Gastrocnemius medialis (tissue), 4 donors: ENCODE measurements around the gene KCNJ4. TPM values are rescaled to one million over a fixed set of nuclear protein-coding genes. Genes with fewer than 3 reads are reported as not detected.

Experiments
- ATAC-seq, 2 donors: fragments of 150-250 bp; one replicate each; pipeline ENCODE4 v1.9.1; 2016
- DNase-seq, 2 donors: peaks; one replicate each; pipeline ENCODE4 v3.0.0-alpha.2; 2019
- H3K27ac ChIP-seq, 4 donors: fragments of 200-600 bp; sonication (generic); 1 replicate in 1 of 4; 2 replicates in 3 of 4; pipeline ENCODE4 v1.5.1; 2016 to 2018; ENCODE audit warnings: mild to moderate bottlenecking in 2 of 4, moderate library complexity in 1 of 4
- H3K27me3 ChIP-seq, 3 donors: fragments of 200-600 bp; sonication (generic) in 2 of 3; 1 replicate in 1 of 3; 2 replicates in 2 of 3; pipeline versions ENCODE4 v1.5.1 to v1.6.0; 2016 to 2019; ENCODE audit warnings: mild to moderate bottlenecking in 1 of 3, moderate library complexity in 1 of 3
- H3K36me3 ChIP-seq, 2 donors: fragments of 200-600 bp; sonication (generic) in 1 of 2; one replicate each; pipeline ENCODE4 v1.5.1; 2017 to 2018
- H3K4me1 ChIP-seq, 2 donors: fragments of 200-600 bp; sonication (generic) in 1 of 2; one replicate each; pipeline ENCODE4 v1.5.1; 2016 to 2017; ENCODE audit warnings: mild to moderate bottlenecking in 2 of 2
- H3K4me3 ChIP-seq, 4 donors: fragments of 200-600 bp; sonication (generic) in 3 of 4; 1 replicate in 1 of 4; 2 replicates in 3 of 4; pipeline ENCODE4 v1.5.1; 2016 to 2019; ENCODE audit warnings: mild to moderate bottlenecking in 2 of 4
- H3K9me3 ChIP-seq, 3 donors: fragments of 200-600 bp; sonication (generic) in 2 of 3; 1 replicate in 1 of 3; 2 replicates in 2 of 3; pipeline ENCODE4 v1.5.1; 2016 to 2019
- CTCF ChIP-seq, 5 experiments: fragments of 450-650 bp in 3 of 5; fragments of 200-600 bp in 2 of 5; sonication (generic) in 2 of 5; IDR thresholded peaks in 4 of 5; conservative IDR thresholded peaks in 1 of 5; 1 replicate in 4 of 5; 2 replicates in 1 of 5; pipeline ENCODE4 v1.5.1; 2016 to 2019; ENCODE audit warnings: antibody characterized with exemption in 5 of 5, mild to moderate bottlenecking in 3 of 5, moderate library complexity in 3 of 5
- POLR2A ChIP-seq, 2 donors: fragments of 450-650 bp; IDR thresholded peaks; one replicate each; pipeline ENCODE4 v1.6.1; 2017; ENCODE audit warnings: antibody characterized with exemption in 2 of 2, mild to moderate bottlenecking in 2 of 2, moderate library complexity in 2 of 2
- in situ Hi-C, 4 donors: fragments of 200-750 bp; cut with MboI; loops; one replicate each; pipeline versions ENCODE4 v1.15.0 to v1.8.0; 2017; ENCODE audit warnings: low sequenced_read_pairs in 4 of 4
- intact Hi-C: fragments of 100-400 bp; cut with DNase I; formaldehyde crosslinking; loops from one replicate; pipeline ENCODE4 v1.15.1; 2023; ENCODE audit warnings: low total_unique reads
- total RNA-seq, 4 donors: library from RNA; depleted of rRNA; stranded (reverse); fragments of >200 nt; gene quantifications; one replicate each; pipeline versions ENCODE4 v1.1.0 to v1.2.3, GENCODE V29; 2016

KCNJ4 gene
- total RNA-seq, 4 donors from 2014 or later, result not detected

GRCh38 chr22:38419858-38420160, 35.2 kb downstream of the KCNJ4 start:
- Histone ChIP-seq H3K4me3 (no peak overlapping the region), H3K36me3 (no peaks in the 10 kb centered on the region), H3K4me1 (no peaks in the 10 kb centered on the region), H3K27me3 (no peaks in the 10 kb centered on the region), H3K27ac (no peak overlapping the region), H3K9me3 (no peaks in the 10 kb centered on the region)
- ATAC-seq (no peak), DNase-seq (no peak)
- in situ Hi-C loops, result no loop called here
- intact Hi-C loops, result no loop called here
- TF ChIP-seq POLR2A (IDR thresholded peaks at IDR 0.05) (no peak), CTCF (IDR thresholded peaks at IDR 0.05 in 4 of 5, conservative IDR thresholded peaks at IDR 0.05 in 1 of 5) (no peak)

DNA sequence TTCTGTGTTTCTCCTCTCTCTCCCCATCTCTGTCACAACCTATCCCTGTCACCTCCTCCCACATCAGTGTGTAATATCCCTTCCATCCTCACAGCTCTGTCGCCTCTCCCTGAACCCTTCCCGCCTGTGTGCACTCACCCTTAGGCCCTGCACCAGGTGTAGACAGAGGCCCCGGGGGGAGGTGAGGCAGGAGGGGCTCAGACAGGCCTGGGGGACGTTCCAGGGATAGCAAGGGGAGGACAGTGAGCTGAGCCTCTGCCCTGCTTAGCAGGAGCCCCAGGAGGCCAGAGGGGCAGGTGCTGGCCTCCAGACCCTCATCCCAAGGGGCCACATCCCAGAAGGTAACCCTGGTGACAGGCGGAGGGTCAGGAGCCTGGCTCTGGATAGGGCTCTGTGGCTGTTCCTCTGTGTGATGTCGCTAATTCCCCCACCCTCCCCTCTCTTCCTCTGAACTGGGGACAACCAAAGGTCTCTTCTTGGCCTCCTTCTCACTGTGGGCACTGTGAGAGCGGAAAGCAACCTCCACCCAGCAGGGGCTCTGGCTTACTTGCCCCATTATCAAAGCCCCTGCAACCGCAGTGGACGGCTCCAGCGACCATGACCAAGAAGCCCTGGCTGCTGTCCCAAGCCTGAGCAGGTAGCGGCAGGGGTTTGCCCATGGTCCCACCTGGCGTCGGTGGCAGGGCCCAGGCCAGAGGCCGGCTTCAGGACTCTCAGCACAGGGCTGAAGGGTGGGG, 35.7 kb downstream of the KCNJ4 start:
- in situ Hi-C loops, result no loop called here
- Histone ChIP-seq H3K27me3 (no peaks in the 10 kb centered on the region), H3K4me1 (no peaks in the 10 kb centered on the region), H3K9me3 (no peaks in the 10 kb centered on the region), H3K4me3 (no peak overlapping the region), H3K27ac (no peak overlapping the region), H3K36me3 (no peaks in the 10 kb centered on the region)
- ATAC-seq (no peak), DNase-seq (no peak)
- intact Hi-C loops, result no loop called here
- TF ChIP-seq POLR2A (IDR thresholded peaks at IDR 0.05) (no peak), CTCF (IDR thresholded peaks at IDR 0.05 in 4 of 5, conservative IDR thresholded peaks at IDR 0.05 in 1 of 5) (no peak)

DNA sequence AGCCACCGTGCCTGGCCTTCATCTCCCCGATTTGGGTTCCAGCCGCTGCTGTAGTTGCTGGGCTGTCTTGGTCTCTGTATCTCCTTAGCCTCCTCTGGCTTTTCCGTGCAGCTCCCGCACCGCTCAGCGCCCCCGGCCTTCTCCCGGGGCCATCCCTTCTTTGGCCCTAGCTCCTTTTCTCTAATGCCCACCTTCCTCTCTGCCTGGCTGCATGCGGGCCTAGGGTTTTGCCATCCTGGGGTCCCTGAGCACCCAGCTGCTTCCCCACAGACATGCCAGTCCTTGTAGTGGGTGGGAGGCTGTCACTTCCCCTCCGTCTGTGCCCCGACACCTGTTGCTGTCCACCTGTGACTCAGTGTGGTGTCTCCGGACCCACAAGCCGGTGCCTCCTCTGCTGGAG, 36.4 kb downstream of the KCNJ4 start:
- TF ChIP-seq CTCF (IDR thresholded peaks at IDR 0.05 in 4 of 5, conservative IDR thresholded peaks at IDR 0.05 in 1 of 5), result no peak
- TF ChIP-seq POLR2A (IDR thresholded peaks at IDR 0.05), result no peak
- no peak for ATAC-seq
- in situ Hi-C loops (no loop called here), intact Hi-C loops (no loop called here)
- Histone ChIP-seq H3K4me3 (no peak overlapping the region), H3K4me1 (no peaks in the 10 kb centered on the region), H3K36me3 (no peaks in the 10 kb centered on the region), H3K27me3 (no peaks in the 10 kb centered on the region), H3K9me3 (no peaks in the 10 kb centered on the region), H3K27ac (no peak overlapping the region)
- no peak for DNase-seq

- ATAC-seq (no peak), DNase-seq (no peak)
- H3K4me1 ChIP-seq, result peaks cover 9% of the 10 kb centered on the region in 2 donors
- intact Hi-C loops, result no loop called here
- no peak for TF ChIP-seq CTCF (IDR thresholded peaks at IDR 0.05 in 4 of 5, conservative IDR thresholded peaks at IDR 0.05 in 1 of 5)
- no peak for TF ChIP-seq POLR2A (IDR thresholded peaks at IDR 0.05)
- H3K9me3 ChIP-seq, result no peaks in the 10 kb centered on the region
- H3K4me3 ChIP-seq, result no peak overlapping the region
- H3K36me3 ChIP-seq, result no peaks in the 10 kb centered on the region
- in situ Hi-C loops, result no loop called here
- no peak overlapping the region for H3K27ac ChIP-seq
- H3K27me3 ChIP-seq, result no peaks in the 10 kb centered on the region
These were observed 37.5 kb downstream of the KCNJ4 start for GRCh38 chr22:38417252-38418060.
